Fibroblast of skin of abdomen (primary cell): ENCODE results near the gene P4HA2.

Experiments
- DNase-seq: peaks from one replicate; pipeline ENCODE4 v3.0.0-alpha.2; 2013

The P4HA2 gene

DNA sequence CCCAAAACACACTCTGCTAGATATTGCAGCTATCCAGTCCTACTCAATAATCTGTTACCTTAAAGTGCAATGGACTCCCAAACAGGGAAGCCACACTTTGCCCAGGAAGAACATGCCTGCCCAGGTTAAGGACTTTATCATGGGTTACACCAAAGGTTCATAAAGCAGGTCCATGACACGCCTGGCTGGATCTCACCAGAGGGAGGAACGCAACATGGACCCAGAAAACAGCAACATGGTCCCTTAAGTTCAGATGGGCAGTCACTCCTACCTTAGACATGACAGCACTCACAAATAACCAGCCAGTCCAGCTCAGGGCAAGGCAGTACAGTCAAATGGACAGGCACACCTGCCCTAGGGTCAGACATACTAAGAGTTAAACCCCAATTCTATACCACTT, 3.8 kb downstream of the P4HA2 start:
- no peak for DNase-seq

DNA sequence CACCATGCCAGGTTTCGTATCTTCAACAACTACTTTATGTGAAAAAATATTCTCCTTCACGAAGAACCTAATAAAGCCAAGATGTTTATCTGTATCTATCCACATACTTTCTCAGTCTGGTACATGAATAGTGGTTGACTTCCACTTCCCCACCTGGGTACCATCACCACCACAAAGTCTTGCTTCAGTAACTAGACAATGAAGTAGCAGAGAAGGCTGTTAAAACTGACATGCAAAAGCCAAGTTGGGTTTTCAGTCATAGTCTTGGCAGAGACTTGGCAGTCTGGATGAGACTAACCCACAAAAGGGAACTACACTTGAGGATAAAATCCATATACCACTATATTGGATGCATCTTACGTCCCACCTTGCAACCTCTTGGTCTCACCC, 5.0 kb downstream of the P4HA2 start:
- DNase-seq = no peak

DNA sequence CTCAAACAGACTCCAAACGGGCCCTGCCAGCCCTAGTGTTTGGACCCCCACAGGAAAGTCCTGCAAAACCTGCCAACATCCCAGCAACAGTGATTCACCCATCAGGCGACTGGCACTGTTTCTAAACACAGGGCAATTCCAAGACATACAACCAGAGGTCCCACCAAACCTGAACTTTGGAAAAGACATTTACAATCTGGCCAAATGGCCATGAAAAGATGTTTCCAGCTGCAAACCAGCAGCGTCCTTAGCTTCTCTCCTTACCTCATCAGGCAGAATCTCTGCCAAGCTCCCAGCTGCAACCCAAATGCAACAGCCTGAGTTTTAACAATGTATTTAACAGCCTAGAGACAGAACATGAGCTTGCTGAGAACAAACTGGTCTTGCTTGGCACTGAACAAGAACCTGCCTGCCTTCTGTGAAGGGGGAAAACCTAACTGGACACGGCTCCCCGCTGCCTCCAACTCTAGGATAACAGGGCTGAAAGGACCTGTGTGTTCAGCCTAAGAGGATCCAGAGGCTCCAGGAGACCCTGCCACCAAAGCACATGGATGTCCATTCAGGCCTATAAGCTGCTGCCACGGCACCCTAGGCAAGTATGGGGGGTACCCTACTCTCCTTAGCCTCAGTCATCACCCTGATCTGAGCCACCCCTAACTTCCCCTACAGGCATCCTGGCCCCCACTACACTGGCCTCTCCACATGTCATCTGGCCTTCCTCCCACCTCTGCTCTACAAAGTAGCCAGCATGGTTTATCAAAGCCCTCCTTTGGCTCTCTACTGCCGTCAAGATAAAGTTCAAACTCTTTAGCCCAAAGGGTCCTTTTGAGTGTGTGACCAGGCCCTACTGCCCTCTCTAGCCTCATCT, 5.6 kb downstream of the P4HA2 start:
- DNase-seq = peak; percentile 67

DNA sequence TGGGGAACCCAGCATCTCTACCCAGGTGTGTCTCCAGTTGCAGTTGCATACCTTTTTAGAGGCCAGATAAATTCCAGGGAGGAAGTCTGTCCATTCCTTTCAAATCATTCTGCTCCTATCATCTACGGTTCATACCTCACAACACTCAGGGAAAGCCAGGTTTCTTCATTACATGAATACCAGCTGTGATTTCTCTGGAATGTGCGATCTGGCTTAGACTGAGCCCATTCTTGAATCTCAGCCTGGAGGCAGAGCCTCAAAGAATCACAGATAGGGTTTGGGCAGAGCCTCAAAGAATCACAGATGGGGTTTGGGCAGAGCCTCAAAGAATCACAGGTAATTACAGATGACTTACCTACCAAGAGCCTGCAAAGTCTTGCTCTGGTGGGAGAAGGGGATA, 7.2 kb downstream of the P4HA2 start:
- DNase-seq = peak; percentile 16

DNA sequence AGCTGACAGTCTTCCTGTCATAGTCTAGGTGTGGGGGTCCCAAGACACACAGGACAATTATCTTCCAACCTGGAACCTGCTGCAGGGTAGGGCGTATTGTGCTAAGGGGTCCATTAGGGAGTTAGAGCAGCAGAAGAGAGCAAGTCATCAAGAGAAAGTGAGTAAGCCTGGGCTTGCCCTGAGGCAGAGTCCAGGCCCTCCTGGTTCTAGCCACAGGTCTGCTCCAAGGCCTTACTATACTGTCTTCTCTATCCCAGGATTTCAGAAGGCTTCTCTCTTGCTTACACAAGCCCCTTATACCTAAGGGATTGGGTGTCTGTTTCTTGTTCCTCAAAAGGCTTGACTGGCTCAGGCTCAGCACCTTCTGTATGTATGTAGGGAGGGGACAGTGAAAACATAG, 7.7 kb downstream of the P4HA2 start:
- no peak for DNase-seq

DNA sequence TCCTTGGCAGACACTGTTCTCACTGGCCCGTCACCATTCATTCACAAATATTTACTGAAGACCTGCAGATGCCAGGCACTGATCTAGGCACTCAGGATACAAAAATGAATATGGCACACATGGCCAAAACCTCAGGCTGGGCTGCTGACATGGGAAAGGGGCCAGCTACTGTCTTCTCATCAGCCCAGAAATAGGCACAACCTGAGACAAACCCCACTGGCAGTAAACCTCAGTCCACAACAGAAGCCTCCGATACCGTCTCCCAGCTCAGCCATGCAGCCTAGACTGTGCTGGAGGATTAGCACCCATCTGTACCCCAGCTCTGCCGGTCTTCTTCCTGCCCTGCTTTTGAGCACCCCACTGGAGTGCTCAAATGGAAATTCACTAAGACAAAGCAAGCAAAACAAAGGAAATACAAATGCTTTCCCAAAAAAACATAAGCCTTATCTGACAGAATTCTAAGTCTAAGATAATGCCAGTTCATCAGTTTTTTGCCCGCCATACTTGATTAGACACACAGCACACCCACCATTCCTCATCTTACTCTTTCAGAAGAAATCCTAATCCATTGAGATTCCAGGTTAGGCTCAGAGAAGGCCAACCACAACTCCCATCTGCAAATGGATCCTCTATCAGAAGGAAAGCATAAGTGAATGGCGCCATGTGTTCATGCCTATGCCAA, 8.2 kb downstream of the P4HA2 start:
- no peak for DNase-seq

DNA sequence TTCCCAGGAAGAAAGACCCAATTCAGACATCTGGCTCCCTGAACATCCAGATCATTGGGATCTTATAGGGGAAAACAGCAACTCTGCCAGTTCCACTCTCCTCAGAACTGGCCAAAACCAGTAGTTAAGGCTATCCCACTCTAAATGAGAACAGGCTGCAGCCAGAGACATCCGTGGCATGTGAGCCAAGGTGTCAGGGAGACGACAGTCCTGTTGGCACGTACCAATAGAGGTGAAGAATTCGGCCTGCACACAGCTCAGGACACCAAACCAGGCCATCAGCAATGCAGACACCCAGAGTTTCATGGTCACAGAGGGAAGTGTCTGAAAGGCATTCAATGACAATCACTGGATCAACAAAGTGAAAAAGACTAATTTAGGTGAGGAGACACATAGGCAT, 9.3 kb downstream of the P4HA2 start:
- DNase-seq = no peak

DNA sequence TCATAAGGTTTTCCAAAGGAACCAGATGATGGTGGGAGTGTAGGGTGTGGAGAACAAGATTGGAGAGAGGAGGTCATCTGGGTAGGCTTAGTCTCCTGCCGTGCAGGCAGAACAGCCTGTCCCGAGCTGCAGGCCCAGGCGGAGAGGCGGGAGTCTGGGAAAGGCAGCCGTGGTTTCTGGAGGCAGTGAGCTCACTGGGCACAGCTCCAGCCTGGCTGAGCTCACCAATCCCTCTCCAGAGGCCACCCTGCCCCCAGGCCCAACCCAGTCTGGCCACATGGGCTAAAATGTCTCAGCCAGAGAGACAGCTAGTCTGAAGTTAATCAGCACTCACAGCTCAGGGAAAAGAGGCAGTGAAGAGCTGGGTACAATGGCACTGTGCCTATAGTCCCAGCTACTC, 12.3 kb downstream of the P4HA2 start:
- peak; percentile 98 for DNase-seq

DNA sequence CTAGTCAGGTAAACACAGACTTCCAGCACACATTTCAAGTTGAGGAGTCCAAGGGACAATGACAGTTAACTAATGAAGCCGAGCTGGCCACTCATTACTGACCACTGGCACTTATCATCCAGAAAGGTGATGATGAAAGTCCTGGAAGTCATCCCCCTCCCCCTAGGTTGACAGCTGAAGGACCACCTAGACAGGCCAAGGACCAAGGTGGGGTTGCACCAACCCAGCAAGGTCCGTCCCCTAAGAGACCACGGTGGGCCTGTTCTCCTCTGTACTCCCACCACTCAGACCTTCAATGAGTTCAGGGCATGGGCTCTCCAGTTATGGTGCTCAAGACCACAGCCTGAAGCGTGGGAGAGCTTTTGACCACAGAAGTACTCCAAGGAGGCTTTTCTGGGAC, 13.2 kb downstream of the P4HA2 start:
- DNase-seq = no peak

DNA sequence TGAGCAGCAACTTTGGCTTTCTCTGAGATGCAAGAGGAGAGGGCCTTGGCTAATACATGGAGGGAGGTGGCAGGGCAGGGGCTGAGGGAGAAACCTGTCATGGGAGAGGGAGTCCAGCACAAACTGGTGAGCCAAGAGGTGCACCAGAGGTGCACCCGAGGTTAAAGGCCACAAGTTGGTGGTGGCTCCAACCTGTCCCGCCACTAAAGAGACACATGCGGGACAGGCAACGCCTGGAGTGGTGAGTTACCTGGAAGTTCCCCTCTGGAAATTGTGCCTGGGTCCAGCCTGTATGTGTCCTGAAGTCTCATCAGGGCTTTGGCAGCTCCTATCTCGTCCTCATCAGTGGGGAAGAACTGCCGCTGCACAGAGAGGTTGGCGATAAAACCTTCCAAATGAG, 14.0 kb downstream of the P4HA2 start:
- no peak for DNase-seq

DNA sequence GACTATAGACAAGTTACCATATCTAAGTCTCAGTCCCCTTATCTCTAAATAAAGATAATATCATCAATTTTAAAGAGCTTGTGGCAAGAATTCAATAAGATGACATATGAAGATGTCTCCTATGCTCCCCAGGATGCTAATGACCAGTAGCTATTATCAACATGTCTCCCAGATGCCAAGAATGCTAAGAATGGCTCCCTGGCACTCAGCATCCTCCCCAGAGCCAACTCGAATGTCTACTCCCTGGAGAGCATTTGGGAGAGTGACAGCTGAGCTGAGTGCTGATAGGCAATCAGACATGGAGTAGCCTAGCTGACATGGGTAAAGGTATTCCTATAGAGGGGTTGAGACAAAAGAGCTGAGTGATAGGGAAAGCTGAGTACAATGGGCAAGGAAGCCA, 15.9 kb downstream of the P4HA2 start:
- DNase-seq = peak; percentile 15

DNA sequence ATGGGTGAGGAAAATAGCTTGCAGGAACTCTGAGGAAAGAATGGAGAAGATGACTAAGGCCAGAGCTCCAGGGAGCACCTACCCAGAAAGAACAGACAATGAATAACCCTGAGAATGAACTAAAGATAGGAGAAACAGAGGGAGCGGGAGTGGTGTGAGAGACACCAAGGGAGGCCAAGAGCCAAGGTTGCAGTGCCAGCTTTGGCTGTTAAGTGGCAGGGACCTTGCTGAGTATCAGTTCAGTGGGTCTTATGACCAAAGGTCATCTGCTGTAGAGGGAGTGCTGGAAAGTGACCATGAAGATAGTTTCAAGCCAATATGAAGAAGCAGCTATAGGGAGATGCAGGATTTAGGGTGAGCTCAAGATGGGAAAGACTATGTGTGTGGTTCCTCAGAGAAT, 16.7 kb downstream of the P4HA2 start:
- DNase-seq = no peak

DNA sequence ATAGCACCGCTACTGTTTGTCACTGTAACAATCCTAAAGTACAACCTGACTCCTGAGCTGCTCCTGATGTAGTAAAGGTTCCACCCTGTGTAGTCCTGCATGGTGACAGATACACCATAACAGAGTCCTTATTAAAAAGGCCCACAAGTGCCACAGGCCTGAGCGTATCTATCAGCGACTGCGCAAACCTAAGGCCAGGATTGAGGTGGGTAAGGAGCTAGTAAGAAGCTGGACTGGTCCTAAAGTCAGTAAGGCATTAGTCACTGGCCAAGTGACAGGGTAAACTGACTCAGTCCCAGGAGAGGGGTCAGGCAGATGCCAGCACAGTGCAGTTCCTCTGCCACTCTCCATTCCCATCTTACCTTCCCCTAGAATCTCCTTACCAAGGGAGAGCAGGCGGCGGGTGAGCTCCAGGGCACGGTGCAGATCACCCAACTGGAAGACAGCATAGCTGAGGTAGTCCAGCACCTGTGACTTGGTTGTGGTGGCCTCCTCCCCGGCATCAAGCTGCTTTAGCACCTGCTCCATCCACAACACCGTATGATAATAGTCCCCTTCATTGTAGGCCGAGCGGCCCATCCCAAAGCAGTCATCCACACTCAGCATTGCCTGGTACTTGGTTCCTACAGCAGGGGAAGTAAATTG, 17.6 kb downstream of the P4HA2 start:
- DNase-seq = no peak

DNA sequence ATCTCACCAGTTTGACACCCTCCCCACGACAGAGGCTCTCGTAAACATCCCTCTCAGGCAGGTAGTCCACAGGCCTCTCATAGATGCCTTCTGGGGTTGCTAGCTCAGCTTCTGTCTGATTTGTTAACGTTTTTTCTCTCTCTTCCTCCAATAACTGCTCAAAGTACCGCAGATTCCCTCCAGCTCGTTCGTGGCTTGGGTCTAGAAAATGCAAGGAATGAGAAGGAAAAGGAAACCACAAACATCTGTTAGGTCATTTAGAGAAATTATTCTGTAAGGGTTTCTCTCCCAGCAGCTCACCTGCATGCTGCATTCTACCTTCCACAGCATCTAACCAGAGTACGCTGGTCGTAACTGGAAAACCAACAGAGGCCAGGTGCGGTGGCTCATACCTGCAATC, 18.5 kb downstream of the P4HA2 start:
- DNase-seq = peak; percentile 75

DNA sequence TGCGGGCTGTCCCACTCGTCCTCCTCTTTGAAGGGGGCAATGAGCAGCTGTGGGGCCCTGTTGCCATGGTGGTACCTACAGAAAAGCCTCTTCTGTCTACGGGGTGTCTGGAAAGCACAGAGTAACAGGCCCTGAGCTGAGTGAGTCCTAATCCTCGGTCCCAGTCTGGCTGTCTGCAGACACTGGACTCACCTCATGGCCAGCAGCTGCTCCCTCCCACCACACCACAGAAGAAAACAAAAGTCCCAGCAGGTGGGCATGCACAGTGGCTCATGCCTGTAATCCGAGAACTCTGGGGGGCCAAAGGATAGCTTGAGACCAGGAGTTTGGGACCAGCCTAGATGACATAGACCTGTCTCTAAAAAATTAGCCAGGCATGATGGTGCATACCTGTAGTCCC, 19.9 kb downstream of the P4HA2 start:
- no peak for DNase-seq

DNA sequence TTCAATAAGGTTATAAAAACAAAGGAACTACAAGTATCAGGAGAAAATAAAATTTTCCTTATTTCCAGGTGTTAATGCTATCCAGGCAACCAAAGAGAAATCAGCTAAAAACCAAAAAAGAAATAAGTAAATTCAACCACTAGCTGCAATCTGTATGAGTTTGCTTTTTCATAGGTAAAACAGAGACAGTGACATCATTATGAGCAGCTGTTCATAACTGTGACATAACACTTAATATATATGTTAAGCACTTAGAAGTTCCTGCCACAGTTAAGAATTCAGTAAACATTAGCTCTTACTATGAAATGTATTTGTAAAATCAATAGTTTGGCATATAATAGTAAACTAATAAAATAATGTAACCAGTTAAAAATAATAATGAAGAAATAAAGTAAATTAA, 20.9 kb downstream of the P4HA2 start:
- DNase-seq = no peak

DNA sequence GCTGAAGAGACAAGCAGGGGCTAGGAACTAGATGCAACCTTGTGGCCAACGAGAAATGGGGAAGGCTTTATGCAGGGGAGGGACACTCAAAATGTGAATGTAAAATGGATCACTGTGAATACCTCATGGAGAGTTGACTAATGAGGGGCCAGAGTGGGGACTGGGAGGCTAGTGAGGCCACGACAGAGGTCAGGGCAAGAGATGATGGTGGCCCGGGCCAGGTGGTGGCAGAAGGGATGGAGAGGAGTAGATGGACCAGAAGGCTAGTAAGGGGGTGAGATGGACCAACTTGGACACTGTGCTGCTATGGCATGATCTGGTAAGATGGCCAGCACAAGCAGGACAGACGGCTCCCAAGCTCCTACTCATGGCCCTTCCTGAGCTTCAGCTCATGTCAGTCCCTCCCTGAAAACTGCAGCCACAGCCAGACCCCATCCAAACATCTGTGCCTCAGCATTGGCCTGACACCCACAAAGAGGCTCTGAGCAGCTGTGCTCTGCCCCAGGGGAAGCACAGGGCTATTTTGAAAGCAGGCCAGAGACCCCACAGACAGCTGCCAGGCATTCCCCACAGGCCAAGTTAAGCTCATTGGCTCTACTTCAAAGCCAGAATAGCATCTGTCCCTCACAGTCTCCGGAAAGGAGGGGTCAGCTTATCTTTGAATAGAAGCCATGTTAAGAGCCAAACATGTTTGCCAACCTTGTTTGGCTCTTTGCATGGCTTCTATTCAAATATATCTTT, 22.1 kb downstream of the P4HA2 start:
- peak; percentile 36 for DNase-seq

DNA sequence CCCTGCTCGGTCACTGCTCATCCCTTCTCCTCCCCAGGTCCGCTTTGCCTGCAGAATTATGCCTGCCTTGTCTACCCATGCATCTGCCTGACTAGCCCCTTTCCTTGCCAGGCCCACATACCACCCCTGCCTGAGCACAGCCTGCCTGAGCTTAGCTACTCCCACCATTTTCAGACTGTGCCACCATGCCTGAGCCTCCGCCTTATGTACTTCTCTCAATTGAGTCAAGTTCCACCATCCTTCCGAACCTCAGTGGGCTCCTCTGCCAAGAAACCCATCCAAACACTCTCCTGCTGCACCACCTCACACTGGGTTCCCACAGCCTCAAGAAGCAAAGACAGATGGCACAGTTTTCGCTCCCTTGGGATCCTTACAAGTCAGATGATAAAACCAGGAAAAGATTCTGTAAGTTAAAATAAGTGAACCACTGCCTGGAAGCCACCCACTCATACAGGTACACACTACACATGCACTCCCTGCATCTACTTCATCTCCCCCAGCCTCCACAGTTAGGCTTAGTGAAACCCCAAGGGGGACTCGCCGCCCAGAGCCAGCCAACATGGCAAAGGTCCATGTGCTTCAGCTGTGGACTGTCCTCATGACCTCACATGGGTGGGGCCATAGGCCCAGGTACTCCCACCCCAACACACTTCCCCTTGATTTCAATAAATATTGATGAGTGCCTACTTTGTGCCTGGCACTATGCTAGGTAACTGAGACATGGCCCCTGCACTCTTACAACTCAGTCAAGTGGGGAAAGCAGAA, 23.1 kb downstream of the P4HA2 start:
- DNase-seq = no peak

DNA sequence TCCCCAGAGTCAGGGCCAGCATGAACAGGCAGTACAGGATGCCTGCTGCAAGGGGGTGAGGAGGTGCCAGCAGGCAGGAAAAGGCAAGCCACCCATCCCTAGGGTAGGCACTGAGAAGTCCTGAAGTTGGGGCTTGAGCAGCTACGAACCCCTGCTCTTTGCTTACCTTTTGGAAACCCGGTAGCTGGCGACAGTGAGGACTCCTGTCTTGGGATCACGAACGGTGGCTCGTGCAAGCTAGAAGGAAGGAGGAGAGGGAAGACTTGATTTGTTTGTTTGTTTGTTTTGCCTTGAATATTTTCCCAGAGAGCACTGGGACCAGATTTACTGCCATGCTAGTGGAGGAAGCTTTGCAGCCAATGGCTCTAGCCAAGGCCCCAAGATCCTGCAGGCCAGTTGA, 23.7 kb downstream of the P4HA2 start:
- DNase-seq = no peak

DNA sequence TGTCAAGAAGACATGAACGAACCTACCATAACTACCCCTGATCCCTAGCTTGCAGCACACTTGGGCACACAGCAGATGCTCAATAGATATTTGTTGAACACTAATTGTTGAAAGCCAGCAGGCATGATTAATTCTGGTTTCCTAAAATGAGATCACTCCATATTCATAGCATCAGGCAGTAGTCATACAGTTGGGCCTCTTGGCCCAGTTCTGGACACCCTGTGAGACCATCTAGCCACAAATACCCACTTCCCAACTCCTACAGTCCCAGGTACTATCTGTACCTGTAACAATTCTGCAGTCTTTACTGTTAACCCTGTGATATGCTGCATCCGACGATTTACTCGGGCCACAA, 24.2 kb downstream of the P4HA2 start:
- DNase-seq = peak; percentile 46

DNA sequence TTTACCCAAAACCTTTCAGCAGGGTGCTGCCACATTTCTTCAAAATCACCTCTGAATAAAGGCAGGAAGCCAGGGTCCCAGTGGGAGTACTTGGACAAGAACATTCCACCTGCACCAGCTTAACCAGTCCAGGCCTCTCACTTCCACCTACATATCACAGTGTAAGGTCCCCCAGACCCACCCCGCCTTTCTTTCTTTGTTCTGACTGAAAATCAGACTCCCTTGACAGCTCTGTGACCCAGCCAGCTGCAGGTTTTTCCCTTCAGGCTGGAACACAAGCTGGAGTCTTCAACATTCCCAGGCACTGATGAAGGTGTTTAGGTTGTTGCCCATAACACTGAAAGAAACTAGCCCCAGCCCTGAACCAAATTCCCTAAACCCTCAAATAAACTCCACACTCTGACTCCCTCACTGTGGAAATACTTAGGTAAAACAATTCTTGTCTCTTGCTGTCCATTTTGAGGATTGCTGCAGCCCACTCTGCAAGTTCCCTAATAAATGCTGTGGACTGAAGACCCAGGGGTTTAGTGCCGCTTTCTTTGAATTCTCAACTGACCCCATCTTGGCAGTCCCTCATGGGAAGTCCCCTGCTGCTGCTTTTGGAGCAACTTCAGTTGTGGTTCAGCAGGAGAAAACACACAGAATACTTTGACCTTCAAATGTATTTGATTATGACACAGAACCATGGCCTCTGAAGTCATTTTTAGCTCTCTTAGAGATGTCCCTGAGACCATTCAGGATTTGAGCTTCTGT, 24.8 kb downstream of the P4HA2 start:
- DNase-seq = no peak
